ENCODE measurements around the gene TMEM63C.

DNA sequence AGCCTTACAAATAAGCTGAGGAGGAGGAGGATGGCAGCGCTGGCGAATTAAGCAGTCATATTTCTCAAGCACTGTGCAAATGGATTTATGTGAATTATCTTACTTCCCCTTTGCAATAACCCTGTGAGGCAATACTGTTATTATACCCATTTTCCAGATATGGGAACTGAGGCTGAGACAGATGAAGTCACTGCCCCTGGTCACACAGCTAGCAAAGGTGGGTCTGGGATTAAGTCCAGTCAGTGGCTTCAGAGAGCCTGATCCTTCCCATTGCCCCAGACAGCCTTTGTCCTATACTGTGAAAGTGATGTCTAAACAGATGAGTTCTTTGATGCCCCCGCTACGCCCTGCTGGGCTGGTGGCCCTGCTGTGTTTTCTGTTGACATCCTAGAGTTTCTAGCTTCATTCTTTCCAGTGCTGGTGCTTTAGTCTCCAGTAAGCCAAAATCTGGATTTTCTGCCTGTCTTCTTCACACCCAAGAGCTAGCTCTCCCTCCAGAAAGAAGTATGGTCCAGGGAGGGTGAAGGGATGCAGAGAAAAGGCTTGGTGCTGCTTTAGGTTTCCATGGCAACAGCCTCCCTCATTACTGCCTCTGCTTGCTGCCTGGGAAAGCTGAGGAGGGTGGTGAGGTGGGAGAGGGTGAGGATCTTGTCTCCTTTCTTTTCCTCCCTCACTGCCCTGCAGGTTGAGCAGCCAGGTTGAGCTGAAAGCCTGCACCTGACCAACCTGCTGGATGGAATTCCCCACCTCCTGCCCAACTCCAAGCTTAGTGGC, 30.7 kb downstream of the TMEM63C start:
- TF ChIP-seq, protein P1, sequence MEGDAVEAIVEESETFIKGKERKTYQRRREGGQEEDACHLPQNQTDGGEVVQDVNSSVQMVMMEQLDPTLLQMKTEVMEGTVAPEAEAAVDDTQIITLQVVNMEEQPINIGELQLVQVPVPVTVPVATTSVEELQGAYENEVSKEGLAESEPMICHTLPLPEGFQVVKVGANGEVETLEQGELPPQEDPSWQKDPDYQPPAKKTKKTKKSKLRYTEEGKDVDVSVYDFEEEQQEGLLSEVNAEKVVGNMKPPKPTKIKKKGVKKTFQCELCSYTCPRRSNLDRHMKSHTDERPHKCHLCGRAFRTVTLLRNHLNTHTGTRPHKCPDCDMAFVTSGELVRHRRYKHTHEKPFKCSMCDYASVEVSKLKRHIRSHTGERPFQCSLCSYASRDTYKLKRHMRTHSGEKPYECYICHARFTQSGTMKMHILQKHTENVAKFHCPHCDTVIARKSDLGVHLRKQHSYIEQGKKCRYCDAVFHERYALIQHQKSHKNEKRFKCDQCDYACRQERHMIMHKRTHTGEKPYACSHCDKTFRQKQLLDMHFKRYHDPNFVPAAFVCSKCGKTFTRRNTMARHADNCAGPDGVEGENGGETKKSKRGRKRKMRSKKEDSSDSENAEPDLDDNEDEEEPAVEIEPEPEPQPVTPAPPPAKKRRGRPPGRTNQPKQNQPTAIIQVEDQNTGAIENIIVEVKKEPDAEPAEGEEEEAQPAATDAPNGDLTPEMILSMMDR (IDR thresholded peaks at IDR 0.05; ENCODE audit: poor library complexity, severe bottlenecking): no peak
- TF ChIP-seq MXI1 (conservative IDR thresholded peaks at IDR 0.05; ENCODE audit: poor library complexity, severe bottlenecking): no peak

All from neural cell (in vitro differentiated cells).